Measurements from ENCODE around the gene SGCA.

DNA sequence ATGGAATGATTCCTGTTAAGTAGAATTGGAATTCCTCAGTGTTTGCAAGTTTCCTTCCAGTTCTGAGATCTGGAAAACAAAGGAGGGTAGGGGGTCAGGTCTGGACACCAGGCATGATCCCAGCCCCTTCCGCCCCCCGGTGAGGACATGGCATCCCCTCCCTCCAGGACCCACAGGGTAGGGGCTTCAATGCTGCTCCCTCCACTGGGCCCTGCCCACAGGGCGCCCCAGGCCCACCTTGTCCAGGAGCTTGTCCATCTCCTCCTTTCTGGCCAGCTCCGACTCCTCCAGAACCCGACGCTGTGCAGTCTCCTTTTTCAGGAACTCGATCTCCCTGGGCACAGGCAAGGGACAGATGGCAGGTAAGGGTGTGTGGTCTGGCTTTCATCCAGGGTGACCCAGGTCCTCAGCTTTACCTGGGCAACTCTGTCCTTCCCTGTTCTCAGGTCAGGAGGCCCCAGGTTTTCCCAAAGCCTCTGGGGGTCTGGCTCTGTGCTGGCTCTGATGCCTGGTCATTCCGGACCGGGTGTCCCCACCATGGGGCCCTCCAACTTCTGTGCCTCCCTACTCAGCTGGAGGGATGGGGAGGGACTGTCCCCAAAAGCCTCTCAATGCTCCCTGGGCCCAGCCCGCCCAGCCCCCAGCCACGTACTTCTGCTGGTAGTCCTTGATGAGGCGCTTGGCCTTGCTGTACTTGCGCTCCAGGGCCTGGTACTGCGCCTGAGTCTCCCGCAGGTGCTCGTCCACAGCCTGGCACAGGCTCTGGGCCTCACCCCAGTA lies 30.3 kb upstream of the SGCA start:
- TF ChIP-seq, protein P1, sequence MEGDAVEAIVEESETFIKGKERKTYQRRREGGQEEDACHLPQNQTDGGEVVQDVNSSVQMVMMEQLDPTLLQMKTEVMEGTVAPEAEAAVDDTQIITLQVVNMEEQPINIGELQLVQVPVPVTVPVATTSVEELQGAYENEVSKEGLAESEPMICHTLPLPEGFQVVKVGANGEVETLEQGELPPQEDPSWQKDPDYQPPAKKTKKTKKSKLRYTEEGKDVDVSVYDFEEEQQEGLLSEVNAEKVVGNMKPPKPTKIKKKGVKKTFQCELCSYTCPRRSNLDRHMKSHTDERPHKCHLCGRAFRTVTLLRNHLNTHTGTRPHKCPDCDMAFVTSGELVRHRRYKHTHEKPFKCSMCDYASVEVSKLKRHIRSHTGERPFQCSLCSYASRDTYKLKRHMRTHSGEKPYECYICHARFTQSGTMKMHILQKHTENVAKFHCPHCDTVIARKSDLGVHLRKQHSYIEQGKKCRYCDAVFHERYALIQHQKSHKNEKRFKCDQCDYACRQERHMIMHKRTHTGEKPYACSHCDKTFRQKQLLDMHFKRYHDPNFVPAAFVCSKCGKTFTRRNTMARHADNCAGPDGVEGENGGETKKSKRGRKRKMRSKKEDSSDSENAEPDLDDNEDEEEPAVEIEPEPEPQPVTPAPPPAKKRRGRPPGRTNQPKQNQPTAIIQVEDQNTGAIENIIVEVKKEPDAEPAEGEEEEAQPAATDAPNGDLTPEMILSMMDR (IDR thresholded peaks at IDR 0.05; ENCODE audit: low read depth, low read length, missing input control), result no peak
- TF ChIP-seq TAF1 (conservative IDR thresholded peaks at IDR 0.05) (no peak), YY1 (IDR thresholded peaks at IDR 0.05) (no peak), EGR1 (IDR thresholded peaks at IDR 0.05; ENCODE audit: low read depth in 2 of 2) (no peak), RAD21 (IDR thresholded peaks at IDR 0.05) (no peak), JUND (IDR thresholded peaks at IDR 0.05) (no peak), SP1 (IDR thresholded peaks at IDR 0.05) (no peak)
- TF ChIP-seq, protein P2, sequence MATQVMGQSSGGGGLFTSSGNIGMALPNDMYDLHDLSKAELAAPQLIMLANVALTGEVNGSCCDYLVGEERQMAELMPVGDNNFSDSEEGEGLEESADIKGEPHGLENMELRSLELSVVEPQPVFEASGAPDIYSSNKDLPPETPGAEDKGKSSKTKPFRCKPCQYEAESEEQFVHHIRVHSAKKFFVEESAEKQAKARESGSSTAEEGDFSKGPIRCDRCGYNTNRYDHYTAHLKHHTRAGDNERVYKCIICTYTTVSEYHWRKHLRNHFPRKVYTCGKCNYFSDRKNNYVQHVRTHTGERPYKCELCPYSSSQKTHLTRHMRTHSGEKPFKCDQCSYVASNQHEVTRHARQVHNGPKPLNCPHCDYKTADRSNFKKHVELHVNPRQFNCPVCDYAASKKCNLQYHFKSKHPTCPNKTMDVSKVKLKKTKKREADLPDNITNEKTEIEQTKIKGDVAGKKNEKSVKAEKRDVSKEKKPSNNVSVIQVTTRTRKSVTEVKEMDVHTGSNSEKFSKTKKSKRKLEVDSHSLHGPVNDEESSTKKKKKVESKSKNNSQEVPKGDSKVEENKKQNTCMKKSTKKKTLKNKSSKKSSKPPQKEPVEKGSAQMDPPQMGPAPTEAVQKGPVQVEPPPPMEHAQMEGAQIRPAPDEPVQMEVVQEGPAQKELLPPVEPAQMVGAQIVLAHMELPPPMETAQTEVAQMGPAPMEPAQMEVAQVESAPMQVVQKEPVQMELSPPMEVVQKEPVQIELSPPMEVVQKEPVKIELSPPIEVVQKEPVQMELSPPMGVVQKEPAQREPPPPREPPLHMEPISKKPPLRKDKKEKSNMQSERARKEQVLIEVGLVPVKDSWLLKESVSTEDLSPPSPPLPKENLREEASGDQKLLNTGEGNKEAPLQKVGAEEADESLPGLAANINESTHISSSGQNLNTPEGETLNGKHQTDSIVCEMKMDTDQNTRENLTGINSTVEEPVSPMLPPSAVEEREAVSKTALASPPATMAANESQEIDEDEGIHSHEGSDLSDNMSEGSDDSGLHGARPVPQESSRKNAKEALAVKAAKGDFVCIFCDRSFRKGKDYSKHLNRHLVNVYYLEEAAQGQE (IDR thresholded peaks at IDR 0.05), result no peak
- TF ChIP-seq, protein P3, sequence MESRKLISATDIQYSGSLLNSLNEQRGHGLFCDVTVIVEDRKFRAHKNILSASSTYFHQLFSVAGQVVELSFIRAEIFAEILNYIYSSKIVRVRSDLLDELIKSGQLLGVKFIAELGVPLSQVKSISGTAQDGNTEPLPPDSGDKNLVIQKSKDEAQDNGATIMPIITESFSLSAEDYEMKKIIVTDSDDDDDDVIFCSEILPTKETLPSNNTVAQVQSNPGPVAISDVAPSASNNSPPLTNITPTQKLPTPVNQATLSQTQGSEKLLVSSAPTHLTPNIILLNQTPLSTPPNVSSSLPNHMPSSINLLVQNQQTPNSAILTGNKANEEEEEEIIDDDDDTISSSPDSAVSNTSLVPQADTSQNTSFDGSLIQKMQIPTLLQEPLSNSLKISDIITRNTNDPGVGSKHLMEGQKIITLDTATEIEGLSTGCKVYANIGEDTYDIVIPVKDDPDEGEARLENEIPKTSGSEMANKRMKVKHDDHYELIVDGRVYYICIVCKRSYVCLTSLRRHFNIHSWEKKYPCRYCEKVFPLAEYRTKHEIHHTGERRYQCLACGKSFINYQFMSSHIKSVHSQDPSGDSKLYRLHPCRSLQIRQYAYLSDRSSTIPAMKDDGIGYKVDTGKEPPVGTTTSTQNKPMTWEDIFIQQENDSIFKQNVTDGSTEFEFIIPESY (IDR thresholded peaks at IDR 0.05), result no peak
- TF ChIP-seq, protein P4, sequence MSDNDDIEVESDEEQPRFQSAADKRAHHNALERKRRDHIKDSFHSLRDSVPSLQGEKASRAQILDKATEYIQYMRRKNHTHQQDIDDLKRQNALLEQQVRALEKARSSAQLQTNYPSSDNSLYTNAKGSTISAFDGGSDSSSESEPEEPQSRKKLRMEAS (IDR thresholded peaks at IDR 0.05), result no peak

Data from liver (tissue), 3 donors.